Measurements from ENCODE around the gene MACROD2. TPM values are rescaled to one million over a fixed set of nuclear protein-coding genes. Genes with fewer than 3 reads are reported as not detected.
"Not testable (repeated sequence)": the region's sequence is repeated elsewhere in the genome, so short reads cannot be mapped to it uniquely, and the experiment has no call there.

Gene MACROD2
- total RNA-seq, 1 donor from 2014 or later, result 78.2 TPM

DNA sequence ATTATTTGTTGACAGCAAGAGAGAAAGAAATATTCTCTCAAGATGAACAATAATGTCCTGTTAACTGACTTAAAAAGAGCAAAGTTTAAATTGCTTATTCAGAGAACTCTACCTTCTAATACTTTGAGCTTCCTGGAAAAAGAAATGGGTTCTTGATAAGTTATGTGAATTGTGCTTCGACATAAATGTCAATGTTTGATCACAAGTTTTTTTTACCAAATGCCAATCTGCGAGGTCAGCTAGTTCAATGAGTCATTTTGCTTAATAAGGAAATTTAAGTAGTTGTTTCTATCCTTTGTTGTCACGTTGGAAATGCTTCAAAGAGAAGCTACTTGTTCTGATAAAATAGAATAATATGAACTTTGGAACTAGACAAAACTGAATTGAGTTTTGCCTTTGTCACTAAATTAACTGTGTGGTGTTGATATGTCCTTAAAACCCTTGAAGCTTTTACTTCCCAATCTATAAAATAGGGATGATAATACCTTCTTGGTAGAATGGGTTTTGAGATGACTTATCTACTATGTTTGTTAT is 984.2 kb downstream of the MACROD2 start:
- H3K9me3 ChIP-seq, result no peaks in the 10 kb centered on the region
- no peak overlapping the region for H3K4me3 ChIP-seq
- ATAC-seq (no peak), DNase-seq (no peak)
- H3K4me1 ChIP-seq, result no peaks in the 10 kb centered on the region
- intact Hi-C loops (cut with DNase I), result no loop called here
- H3K27ac ChIP-seq, result no peak overlapping the region
- H3K36me3 ChIP-seq, result no peaks in the 10 kb centered on the region
- no peaks in the 10 kb centered on the region for H3K27me3 ChIP-seq
- TF ChIP-seq, protein P1, sequence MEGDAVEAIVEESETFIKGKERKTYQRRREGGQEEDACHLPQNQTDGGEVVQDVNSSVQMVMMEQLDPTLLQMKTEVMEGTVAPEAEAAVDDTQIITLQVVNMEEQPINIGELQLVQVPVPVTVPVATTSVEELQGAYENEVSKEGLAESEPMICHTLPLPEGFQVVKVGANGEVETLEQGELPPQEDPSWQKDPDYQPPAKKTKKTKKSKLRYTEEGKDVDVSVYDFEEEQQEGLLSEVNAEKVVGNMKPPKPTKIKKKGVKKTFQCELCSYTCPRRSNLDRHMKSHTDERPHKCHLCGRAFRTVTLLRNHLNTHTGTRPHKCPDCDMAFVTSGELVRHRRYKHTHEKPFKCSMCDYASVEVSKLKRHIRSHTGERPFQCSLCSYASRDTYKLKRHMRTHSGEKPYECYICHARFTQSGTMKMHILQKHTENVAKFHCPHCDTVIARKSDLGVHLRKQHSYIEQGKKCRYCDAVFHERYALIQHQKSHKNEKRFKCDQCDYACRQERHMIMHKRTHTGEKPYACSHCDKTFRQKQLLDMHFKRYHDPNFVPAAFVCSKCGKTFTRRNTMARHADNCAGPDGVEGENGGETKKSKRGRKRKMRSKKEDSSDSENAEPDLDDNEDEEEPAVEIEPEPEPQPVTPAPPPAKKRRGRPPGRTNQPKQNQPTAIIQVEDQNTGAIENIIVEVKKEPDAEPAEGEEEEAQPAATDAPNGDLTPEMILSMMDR (IDR thresholded peaks at IDR 0.05), result no peak

DNA sequence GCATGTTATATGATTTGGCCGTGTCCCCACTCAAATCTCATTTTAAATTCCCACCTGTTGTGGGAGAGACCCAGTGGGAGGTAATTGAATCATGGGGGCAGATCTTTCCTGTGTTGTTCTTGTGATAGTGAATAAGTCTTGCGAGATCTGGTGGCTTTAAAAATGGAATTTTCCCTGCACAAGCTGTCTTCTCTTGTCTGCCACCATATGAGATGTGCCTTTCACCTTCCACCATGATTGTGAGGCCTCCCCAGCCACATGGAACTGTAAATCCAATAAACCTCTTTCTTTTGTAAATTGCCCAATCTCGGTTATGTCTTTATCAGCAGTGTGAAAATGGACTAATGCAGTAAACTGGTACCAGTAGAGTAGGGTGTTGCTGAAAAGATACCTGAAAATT is 986.2 kb downstream of the MACROD2 start:
- intact Hi-C loops (cut with DNase I); H3K27me3 ChIP-seq; H3K9me3 ChIP-seq; H3K36me3 ChIP-seq; ATAC-seq; DNase-seq; H3K27ac ChIP-seq; H3K4me1 ChIP-seq; H3K4me3 ChIP-seq: not testable (repeated sequence)

DNA sequence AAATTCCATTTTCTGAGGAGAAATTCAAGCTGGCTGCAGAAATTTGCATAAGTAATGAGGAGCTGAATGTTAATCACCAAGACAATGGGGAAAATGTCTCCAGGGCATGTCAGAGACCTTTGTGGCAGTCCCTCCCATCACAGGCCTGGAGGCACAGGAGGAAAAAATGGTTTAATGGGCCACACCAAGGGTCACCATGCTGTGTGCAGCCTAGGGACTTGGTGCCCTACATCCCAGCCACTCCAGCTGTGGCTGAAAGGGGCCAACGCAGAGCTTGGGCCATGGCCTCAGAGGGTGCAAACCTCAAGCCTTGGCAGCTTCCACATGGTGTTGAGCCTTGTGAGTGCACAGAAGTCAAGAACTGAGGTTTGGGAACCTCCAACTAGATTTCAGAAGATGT is 987.0 kb downstream of the MACROD2 start:
- ATAC-seq; intact Hi-C loops (cut with DNase I); H3K27me3 ChIP-seq; H3K36me3 ChIP-seq; H3K4me3 ChIP-seq; H3K27ac ChIP-seq; H3K9me3 ChIP-seq; H3K4me1 ChIP-seq; DNase-seq: not testable (repeated sequence)

DNA sequence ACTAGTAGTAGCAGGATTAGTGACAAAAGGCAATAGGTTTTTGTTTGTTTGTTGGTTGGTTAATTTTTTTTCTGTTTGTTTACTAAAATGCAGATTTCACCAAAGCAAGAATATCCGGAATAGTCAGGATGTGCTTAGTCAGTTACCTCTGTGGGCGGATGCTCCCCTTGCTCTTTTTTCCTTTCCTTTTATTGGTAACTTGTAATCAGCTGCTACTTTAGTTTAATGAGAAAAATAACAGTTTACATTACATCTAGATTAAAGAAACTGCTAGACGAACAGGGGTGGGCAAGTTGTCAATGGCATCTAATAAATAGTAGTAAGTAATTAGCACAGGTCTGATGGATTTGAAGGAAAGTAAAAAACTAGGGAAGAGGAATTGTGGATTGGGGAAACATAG is 989.0 kb downstream of the MACROD2 start:
- Histone ChIP-seq H3K9me3 (no peaks in the 10 kb centered on the region), H3K27me3 (no peaks in the 10 kb centered on the region), H3K27ac (peak overlapping the region; percentile 75), H3K4me3 (no peak overlapping the region), H3K4me1 (no peaks in the 10 kb centered on the region), H3K36me3 (no peaks in the 10 kb centered on the region)
- TF ChIP-seq, protein P1 (IDR thresholded peaks at IDR 0.05), result no peak
- intact Hi-C loops (cut with DNase I), result no loop called here
- ATAC-seq, result no peak
- DNase-seq, result no peak

DNA sequence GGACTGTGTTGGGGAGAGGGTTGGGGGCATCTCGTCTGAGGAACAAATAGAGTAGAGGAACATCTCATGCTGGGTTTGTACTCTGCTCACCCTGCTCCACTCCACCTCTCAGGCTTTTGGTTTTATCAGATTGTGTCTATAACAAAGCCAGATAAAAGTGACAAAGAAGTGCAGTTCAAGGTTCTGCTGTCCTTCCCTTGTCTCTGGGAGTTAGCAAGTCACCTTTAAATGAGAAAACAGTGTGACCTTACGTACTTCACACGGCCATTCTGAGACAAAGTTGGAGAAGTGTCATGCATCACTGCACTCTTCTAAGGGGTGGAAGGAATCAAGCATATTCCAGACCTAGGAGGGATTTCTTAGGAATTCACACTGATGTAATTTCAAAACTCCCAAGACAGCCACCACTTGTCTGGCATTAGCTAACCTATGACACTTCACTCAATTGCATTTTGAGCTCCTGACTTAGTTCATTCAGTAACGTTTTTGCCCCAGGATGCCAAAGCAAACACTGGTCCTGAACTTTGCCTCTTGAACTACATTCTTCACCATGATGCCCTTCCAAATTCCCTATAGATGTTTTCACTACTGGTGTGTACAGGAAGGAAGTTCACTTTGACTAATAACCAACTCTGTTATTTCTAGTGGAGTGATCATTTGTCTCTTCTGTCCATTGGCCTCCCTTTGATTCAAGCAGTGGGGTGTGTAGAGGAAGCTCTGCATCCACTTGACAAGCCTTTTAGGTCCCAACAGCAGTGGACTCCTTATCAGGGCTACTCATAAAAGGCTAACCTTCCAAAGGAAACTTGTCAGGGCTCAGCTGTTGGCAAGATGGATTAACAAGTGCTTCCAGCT is 989.7 kb downstream of the MACROD2 start:
- DNase-seq, result no peak
- H3K27ac ChIP-seq, result peak overlapping the region; percentile 75

DNA sequence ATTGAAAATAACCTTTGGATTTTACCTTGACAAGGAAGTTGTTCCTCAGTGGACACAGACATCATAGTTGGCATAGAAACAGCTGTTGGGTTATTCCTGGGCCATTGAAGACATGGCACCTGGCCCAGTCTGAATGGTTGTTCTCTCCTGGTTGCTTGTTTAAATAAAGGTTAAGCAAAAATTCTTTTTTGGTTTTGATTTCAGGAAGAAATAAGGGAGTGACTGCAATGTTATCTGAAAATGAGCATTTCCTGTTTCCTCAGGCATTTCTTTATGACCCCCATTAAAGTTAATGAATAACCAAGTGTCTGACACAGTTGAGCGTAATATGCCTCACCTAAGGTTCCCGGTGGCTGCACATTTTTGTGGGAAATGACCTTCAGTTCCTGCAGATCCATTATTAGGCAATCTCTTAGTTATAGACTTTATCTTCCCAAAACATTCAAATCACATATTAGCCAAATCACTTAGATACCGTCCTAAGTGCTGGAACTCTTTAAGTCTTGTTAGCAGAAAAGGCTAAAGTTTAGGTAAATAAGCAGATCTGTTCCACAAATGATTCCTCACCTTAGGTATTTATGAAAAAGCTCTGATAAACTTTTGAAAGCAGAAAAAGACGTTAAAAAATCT is 990.8 kb downstream of the MACROD2 start:
- no peak overlapping the region for H3K4me3 ChIP-seq
- no peaks in the 10 kb centered on the region for H3K36me3 ChIP-seq
- peak overlapping the region; percentile 75 for H3K27ac ChIP-seq
- H3K27me3 ChIP-seq, result no peaks in the 10 kb centered on the region
- DNase-seq (peak; percentile 82), ATAC-seq (peak; percentile 80)
- H3K4me1 ChIP-seq, result no peaks in the 10 kb centered on the region
- intact Hi-C loops (cut with DNase I), result no loop called here
- no peaks in the 10 kb centered on the region for H3K9me3 ChIP-seq
- TF ChIP-seq, protein P1 (IDR thresholded peaks at IDR 0.05), result no peak

More for the DNA sequence above, 989.7 kb downstream of the MACROD2 start:
- peak; percentile 68 for ATAC-seq
- no peaks in the 10 kb centered on the region for H3K9me3 ChIP-seq
- intact Hi-C loops (cut with DNase I), result no loop called here
- TF ChIP-seq, protein P1 (IDR thresholded peaks at IDR 0.05), result no peak
- no peaks in the 10 kb centered on the region for H3K27me3 ChIP-seq
- H3K4me1 ChIP-seq, result no peaks in the 10 kb centered on the region
- H3K4me3 ChIP-seq, result no peak overlapping the region
- no peaks in the 10 kb centered on the region for H3K36me3 ChIP-seq

Data from upper lobe of right lung (tissue), 1 donor.